Transverse colon (tissue), 4 donors: ENCODE results near the gene TMEM158. TPM values are rescaled to one million over a fixed set of nuclear protein-coding genes. Genes with fewer than 3 reads are reported as not detected.

Experiments used
- DNase-seq: peaks from one replicate; pipeline ENCODE4 v3.0.0-alpha.2; 2019
- H3K27ac ChIP-seq, 4 donors: fragments of 200-600 bp; sonication (generic); 2 replicates each; pipeline ENCODE4 v1.5.1; 2016 to 2018; ENCODE audit warnings: inconsistent platforms in 4 of 4
- H3K27me3 ChIP-seq: fragments of 200-600 bp; sonication (generic); 2 replicates; pipeline ENCODE4 v1.5.1; 2017; ENCODE audit warnings: inconsistent platforms
- H3K36me3 ChIP-seq, 4 donors: fragments of 200-600 bp; sonication (generic); 2 replicates each; pipeline ENCODE4 v1.5.1; 2017 to 2019; ENCODE audit warnings: inconsistent platforms in 4 of 4
- H3K4me1 ChIP-seq, 4 donors: fragments of 200-600 bp; sonication (generic); 2 replicates each; pipeline ENCODE4 v1.5.1; 2017 to 2020; ENCODE audit warnings: inconsistent platforms in 4 of 4
- H3K4me3 ChIP-seq, 4 donors: fragments of 200-600 bp; sonication (generic); 1 replicate in 1 of 4; 2 replicates in 3 of 4; pipeline versions ENCODE4 v1.5.1 to v1.6.1; 2017 to 2019; ENCODE audit warnings: inconsistent platforms in 4 of 4
- H3K9me3 ChIP-seq, 2 donors: fragments of 200-600 bp; sonication (generic); 2 replicates each; pipeline ENCODE4 v1.5.1; 2017 to 2019; ENCODE audit warnings: inconsistent platforms in 2 of 2
- EP300 ChIP-seq: sonication (generic); formaldehyde crosslinking; IDR thresholded peaks from one replicate; pipeline ENCODE4 v1.6.1; 2017; ENCODE audit warnings: antibody characterized with exemption, low read depth
- POLR2A ChIP-seq: fragments of 450-650 bp; IDR thresholded peaks from one replicate; pipeline ENCODE4 v1.6.1; 2016; ENCODE audit warnings: antibody characterized with exemption, mild to moderate bottlenecking, moderate library complexity
- POLR2AphosphoS5 ChIP-seq, 3 donors: sonication (generic); formaldehyde crosslinking; IDR thresholded peaks; one replicate each; pipeline ENCODE4 v1.6.1; 2016; ENCODE audit warnings: antibody characterized with exemption in 3 of 3
- WGBS, 2 donors: methylation state at CpG; one replicate each; pipeline ENCODE4 v1.1.5; 2018; ENCODE audit warnings: low coverage in 1 of 2; 5-methylcytosine and 5-hydroxymethylcytosine counted together
- in situ Hi-C, 4 donors: fragments of 200-750 bp; cut with MboI; loops; one replicate each; pipeline versions ENCODE4 v1.15.0 to v1.15.1; 2017; ENCODE audit warnings: low sequenced_read_pairs in 3 of 4, low pct_ligation_motif_present in 1 of 4, low pct_unique_long_range_greater_than_20kb in 1 of 4
- intact Hi-C: fragments of 100-400 bp; cut with DNase I; formaldehyde crosslinking; loops from one replicate; pipeline ENCODE4 v1.15.1; 2023; ENCODE audit warnings: low total_unique reads
- total RNA-seq, 4 donors: library from RNA; depleted of rRNA; stranded (reverse); fragments of >200 nt; gene quantifications; one replicate each; pipeline ENCODE4 v1.1.0, GENCODE V29; 2016
- TF ChIP-seq, protein P1 (sequence below), 5 experiments: fragments of 200-600 bp in 3 of 5; fragments of 450-650 bp in 2 of 5; sonication (generic) in 3 of 5; IDR thresholded peaks; 1 replicate in 2 of 5; 2 replicates in 3 of 5; pipeline ENCODE4 v1.5.1; 2016 to 2017; ENCODE audit warnings: antibody characterized with exemption in 5 of 5, inconsistent platforms in 3 of 5, mild to moderate bottlenecking in 2 of 5, moderate library complexity in 1 of 5

The TMEM158 gene
- 10 to 100 TPM in 1 of 4 donors, 1 to 10 TPM in 1, under 1 TPM in 1, not detected in 1; 0.82 to 23.9 (median 1.7) TPM for total RNA-seq

DNA sequence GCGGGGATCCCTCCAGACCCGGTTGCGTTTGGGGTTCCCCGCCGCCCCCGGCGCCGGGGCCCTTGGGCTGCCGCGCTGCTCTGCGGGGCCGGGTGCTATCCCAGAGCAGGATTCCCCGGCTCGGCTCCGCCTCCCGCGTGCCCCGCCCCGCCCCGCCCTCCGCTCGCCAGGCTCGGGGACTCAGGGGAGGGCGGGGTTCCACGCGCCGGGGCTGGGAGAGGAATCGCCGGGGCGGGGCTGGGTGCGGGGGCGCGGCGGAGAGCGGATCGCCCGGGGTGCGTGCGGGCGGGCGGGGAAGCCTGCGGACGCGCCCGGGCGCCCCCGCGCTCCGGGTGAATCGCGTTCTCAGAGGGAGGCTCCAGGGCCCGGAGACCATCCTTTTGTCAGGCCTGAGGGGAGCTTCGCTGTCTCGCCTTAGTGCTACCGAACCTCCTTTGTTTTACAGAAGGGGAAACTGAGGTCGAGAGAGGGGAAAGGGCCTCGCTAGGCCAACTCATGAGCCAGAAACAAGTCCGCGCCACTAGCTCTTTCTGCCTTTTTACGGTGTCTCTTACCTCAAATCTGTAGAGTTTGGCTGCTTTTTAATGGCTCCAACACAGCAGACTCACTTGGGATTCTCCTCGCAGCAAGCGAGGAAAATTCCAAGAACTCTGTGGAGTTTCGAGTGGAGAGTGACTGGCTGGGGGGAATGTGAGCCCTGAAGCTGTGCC lies at the start of gene TMEM158:
Gene TMEM158 (minus strand): TSS at position 82 of the 710 bp plus-strand sequence. CDS start 260 bp downstream, outside the sequence.
- intact Hi-C loops: no loop called here
- peak; percentile 89 for DNase-seq
- Histone ChIP-seq H3K36me3 (no peaks in the 10 kb centered on the region), H3K27ac (peak within 1 kb of the TSS; percentile 56 to 69 (median 65)), H3K4me1 (peaks cover 0 to 17% (median 9%) of the 10 kb centered on the region in 4 donors), H3K9me3 (no peaks in the 10 kb centered on the region), H3K27me3 (peaks cover 60% of the 10 kb centered on the region), H3K4me3 (peak within 1 kb of the TSS; percentile 23 to 70 (median 62))
- in situ Hi-C loops: loop anchor here in 2 of 4 donors (10.0 kb wide), 2 partner anchors 268 to 278 kb away; no protein-coding TSS in a partner anchor
- TF ChIP-seq EP300 (no peak), POLR2A (no peak), POLR2AphosphoS5 (IDR thresholded peaks at IDR 0.05) (peak in 2 of 3 donors; percentile 17 to 31)
- TF ChIP-seq, protein P1, sequence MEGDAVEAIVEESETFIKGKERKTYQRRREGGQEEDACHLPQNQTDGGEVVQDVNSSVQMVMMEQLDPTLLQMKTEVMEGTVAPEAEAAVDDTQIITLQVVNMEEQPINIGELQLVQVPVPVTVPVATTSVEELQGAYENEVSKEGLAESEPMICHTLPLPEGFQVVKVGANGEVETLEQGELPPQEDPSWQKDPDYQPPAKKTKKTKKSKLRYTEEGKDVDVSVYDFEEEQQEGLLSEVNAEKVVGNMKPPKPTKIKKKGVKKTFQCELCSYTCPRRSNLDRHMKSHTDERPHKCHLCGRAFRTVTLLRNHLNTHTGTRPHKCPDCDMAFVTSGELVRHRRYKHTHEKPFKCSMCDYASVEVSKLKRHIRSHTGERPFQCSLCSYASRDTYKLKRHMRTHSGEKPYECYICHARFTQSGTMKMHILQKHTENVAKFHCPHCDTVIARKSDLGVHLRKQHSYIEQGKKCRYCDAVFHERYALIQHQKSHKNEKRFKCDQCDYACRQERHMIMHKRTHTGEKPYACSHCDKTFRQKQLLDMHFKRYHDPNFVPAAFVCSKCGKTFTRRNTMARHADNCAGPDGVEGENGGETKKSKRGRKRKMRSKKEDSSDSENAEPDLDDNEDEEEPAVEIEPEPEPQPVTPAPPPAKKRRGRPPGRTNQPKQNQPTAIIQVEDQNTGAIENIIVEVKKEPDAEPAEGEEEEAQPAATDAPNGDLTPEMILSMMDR (IDR thresholded peaks at IDR 0.05): no peak
- 3% methylated on average over 26 of the region's 63 CpGs; no CpG with 5 or more reads in 1 of the 2 donors for WGBS, 2 donors

DNA sequence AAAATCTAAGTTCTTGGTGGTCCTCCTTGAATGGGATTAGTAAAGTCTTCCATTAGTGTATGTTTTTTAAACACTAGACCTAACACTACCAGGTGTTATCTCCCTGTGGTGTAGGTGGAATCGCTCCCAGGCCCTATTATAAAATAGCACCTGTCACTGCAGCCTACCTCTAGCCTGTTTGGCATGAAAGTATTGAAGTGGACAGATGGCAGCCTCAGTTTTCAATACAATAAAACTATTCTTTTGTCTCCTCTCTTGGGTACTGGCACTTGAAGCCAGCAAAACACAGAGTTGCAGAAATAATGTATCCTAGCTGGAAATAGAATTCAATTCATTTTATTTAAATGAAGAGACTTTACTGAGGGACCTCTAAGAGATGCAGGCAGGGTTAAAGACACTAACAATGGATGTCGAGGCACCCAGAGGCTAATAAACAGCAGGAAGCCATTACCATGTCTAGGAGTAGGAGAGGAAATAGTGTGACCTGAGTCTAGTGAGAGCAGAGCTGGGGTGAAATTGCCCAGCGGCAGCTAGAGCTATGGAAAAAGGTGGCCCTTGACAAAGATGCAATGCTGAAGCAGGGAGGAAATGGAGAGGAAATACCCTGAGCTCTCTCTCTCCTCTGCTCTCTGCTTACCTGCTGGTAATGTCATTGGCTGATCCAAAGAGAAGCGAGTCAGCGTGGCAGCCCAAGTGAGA lies 49.1 kb upstream of the TMEM158 start:
- DNase-seq: no peak
- intact Hi-C loops (no loop called here), in situ Hi-C loops (no loop called here)
- Histone ChIP-seq H3K27me3 (no peaks in the 10 kb centered on the region), H3K36me3 (no peaks in the 10 kb centered on the region), H3K4me3 (no peak overlapping the region), H3K4me1 (no peaks in the 10 kb centered on the region), H3K27ac (no peak overlapping the region), H3K9me3 (peaks cover 0 to 5% of the 10 kb centered on the region in 2 donors)
- WGBS, 2 donors: 44 to 48% methylated on average over 4 to 5 of the region's 5 CpGs
- TF ChIP-seq POLR2A (no peak), POLR2AphosphoS5 (IDR thresholded peaks at IDR 0.05) (no peak), EP300 (no peak)
- TF ChIP-seq, protein P1 (IDR thresholded peaks at IDR 0.05): no peak

DNA sequence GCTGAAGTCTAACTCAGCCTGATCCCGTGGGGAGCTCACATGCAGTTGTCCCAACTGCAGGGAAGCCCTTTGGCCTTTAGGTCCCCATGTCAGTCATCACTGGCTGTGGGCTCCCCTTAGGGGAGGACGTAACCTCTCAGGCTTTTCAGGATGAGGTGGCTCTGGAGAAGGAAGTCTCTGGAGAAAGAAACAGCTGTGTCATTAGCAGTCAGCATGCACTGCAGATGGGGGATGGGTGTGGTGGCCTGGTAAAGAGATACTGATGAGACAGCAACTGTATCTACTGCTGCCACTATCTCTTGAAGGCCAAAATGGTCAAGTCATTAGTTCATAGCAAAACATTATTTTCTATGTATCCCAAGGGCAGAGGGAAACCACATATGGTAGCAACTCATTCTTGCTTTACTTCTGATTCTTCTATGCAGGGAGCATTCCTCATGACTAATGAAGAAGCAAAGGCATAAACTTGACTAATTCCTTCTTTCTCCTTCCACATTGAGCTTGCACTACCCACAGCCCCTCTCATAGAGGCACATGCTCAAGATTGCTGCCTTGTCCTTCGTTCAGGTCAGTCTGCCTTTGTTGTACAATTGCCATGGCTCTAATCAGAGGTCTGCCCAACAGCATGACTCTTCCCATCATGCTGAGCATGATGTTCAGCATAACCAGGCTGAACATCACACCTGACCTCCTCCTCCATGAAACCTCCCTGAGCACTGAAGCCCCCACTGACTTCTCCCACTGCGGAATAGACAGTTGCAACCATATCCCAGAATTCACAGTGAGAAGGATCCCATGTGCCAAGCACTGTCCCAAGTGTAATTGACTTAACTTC lies 47.8 kb upstream of the TMEM158 start:
- in situ Hi-C loops: no loop called here
- no peak for DNase-seq
- 82 to 100% methylated on average over 1 to 4 of the region's 4 CpGs for WGBS, 2 donors

More for the DNA sequence above, 47.8 kb upstream of the TMEM158 start:
- Histone ChIP-seq H3K9me3 (peaks cover 0 to 5% of the 10 kb centered on the region in 2 donors), H3K27me3 (no peaks in the 10 kb centered on the region), H3K4me3 (no peak overlapping the region), H3K27ac (no peak overlapping the region), H3K36me3 (no peaks in the 10 kb centered on the region), H3K4me1 (no peaks in the 10 kb centered on the region)
- intact Hi-C loops: no loop called here
- TF ChIP-seq POLR2A: no peak
- no peak for TF ChIP-seq POLR2AphosphoS5 (IDR thresholded peaks at IDR 0.05)
- TF ChIP-seq EP300: no peak
- TF ChIP-seq, protein P1 (IDR thresholded peaks at IDR 0.05): no peak
